ENCODE measurements around the gene PRAC2. TPM values are rescaled to one million over a fixed set of nuclear protein-coding genes. Genes with fewer than 3 reads are reported as not detected.

PRAC2 gene
- total and polyA plus RNA-seq, 2 of the 8 experiments (the other 6 are each of a cell fraction or from before 2014, with no cell fraction given), result not detected

DNA sequence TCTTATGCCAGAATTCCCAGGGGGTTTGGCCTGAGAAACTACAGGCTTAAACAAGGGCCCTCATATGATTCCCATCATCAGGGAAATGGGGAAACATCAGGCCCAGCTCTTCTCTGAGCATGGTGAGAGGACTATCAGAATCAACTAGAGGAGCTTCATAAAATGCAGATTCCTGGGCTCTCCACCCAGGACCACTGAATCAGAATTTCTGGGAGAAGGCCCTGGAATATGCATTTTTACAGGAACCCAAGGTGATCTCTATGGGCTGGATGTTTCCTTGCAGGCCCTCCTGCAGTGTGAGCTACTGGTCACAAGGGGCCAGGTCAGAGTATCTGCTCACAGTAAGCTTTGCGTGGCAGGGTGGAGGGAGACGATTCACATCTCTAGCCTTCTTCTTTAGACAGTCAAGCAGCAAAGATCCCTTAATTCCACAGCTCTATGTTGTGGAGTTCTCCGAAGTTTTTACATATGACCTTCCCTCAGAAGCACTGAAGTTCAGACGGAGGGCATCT, 44.3 kb downstream of the PRAC2 start:
- FAIRE-seq, result no peak
- POLR2A ChIA-PET (ENCODE audit: partially characterized antibody), result interaction anchor here (0.6 to 1.6 kb wide), 5 partner anchors 9 to 910 kb away, joined by 3 to 6 read pairs (median 3); no protein-coding TSS in a partner anchor

More for the DNA sequence above, 44.3 kb downstream of the PRAC2 start:
- no peaks in the 10 kb centered on the region for H3K36me3 ChIP-seq (ENCODE audit: control insufficient read depth in 2 of 4, insufficient read depth in 4 of 4, low read length in 3 of 4)
- no peak overlapping the region for H3K23ac ChIP-seq (ENCODE audit: insufficient read length)
- H3K9ac ChIP-seq (replicated peaks in 1 of 4; ENCODE audit: extremely low read depth in 1 of 4, low read depth in 3 of 4, low read length in 3 of 4), result no peak overlapping the region
- no peaks in the 10 kb centered on the region for H3K23me2 ChIP-seq (ENCODE audit: low read depth, low read length)
- no peaks in the 10 kb centered on the region for H3K79me1 ChIP-seq (ENCODE audit: low read depth, low read length)
- no peak overlapping the region for H2BK20ac ChIP-seq (ENCODE audit: low read length)
- H2BK120ac ChIP-seq (replicated peaks; ENCODE audit: low read depth, low read length), result no peak overlapping the region
- no peak overlapping the region for H3K4me3 ChIP-seq (ENCODE audit: extremely low read depth in 1 of 4, insufficient read depth in 2 of 4, low read depth in 3 of 4, low read length in 4 of 4)
- H4K91ac ChIP-seq (replicated peaks; ENCODE audit: insufficient read length, low read length), result no peak overlapping the region
- H3K79me2 ChIP-seq (ENCODE audit: control insufficient read depth in 1 of 2, insufficient read depth in 2 of 2, low read length in 2 of 2), result no peaks in the 10 kb centered on the region
- TF ChIP-seq CEBPB (IDR thresholded peaks at IDR 0.05; ENCODE audit: low read depth, low read length) (no peak), NRF1 (IDR thresholded peaks at IDR 0.05; ENCODE audit: low read depth, low read length) (no peak), HDAC6 (IDR thresholded peaks at IDR 0.05; ENCODE audit: low read depth, low read length) (no peak), SP1 (IDR thresholded peaks at IDR 0.05; ENCODE audit: low read depth, low read length) (no peak), TCF12 (IDR thresholded peaks at IDR 0.05; ENCODE audit: low read depth, low read length) (no peak), ATF3 (IDR thresholded peaks at IDR 0.05; ENCODE audit: insufficient read depth, low read depth, low read length) (0 out of 2 replicates have a peak, but pooled peaks have one; percentile 28), E2F6 (IDR thresholded peaks at IDR 0.05) (no peak), SIN3A (conservative IDR thresholded peaks at IDR 0.05 in 1 of 2, IDR thresholded peaks at IDR 0.05 in 1 of 2; ENCODE audit: low read depth in 1 of 2, low read length in 2 of 2) (no peak)
- TF ChIP-seq, protein P1, sequence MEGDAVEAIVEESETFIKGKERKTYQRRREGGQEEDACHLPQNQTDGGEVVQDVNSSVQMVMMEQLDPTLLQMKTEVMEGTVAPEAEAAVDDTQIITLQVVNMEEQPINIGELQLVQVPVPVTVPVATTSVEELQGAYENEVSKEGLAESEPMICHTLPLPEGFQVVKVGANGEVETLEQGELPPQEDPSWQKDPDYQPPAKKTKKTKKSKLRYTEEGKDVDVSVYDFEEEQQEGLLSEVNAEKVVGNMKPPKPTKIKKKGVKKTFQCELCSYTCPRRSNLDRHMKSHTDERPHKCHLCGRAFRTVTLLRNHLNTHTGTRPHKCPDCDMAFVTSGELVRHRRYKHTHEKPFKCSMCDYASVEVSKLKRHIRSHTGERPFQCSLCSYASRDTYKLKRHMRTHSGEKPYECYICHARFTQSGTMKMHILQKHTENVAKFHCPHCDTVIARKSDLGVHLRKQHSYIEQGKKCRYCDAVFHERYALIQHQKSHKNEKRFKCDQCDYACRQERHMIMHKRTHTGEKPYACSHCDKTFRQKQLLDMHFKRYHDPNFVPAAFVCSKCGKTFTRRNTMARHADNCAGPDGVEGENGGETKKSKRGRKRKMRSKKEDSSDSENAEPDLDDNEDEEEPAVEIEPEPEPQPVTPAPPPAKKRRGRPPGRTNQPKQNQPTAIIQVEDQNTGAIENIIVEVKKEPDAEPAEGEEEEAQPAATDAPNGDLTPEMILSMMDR (IDR thresholded peaks at IDR 0.05; ENCODE audit: control extremely low read depth in 1 of 3, insufficient read depth in 1 of 3, low read depth in 1 of 3, low read length in 3 of 3), result peak in 1 of 3 experiments; percentile 12; a peak in 1 of 4 replicates
- CTCF ChIA-PET (ENCODE audit: partially characterized antibody), result interaction anchor here (0.6 to 18.8 kb wide), 21 partner anchors 8 to 1895 kb away, joined by 3 to 186 read pairs (median 4); partner anchors contain the start of gene PRAC2
- H3K27me3 ChIP-seq (replicated peaks in 1 of 4; ENCODE audit: control insufficient read depth in 3 of 4, extremely low read depth in 1 of 4, insufficient read depth in 3 of 4, low read length in 3 of 4), result peaks cover under 1 to 4% (median 2%) of the 10 kb centered on the region in 4 experiments; a peak in 5 of 7 replicates
- no peak overlapping the region for H4K5ac ChIP-seq (ENCODE audit: insufficient read length, low read depth, low read length)
- H2AFZ ChIP-seq (ENCODE audit: low read length), result no peak overlapping the region
- no peak overlapping the region for H3K27ac ChIP-seq (ENCODE audit: low read depth, low read length)
- no peak overlapping the region for H4K8ac ChIP-seq (ENCODE audit: extremely low read depth, insufficient read depth, low read length)
- no peak overlapping the region for H2AK5ac ChIP-seq (ENCODE audit: low read depth, low read length)
- WGBS, 2 experiments (ENCODE audit: extremely low coverage in 1 of 2, insufficient coverage in 1 of 2, insufficient read length in 1 of 2, insufficient replicate concordance in 2 of 2, low coverage in 1 of 2, low lambda C conversion rate in 2 of 2, missing lambda C conversion rate in 1 of 2), result 71% methylated on average over 4 of the region's 4 CpGs; no CpG with 5 or more reads in 1 of the 2 experiments
- H3K18ac ChIP-seq (ENCODE audit: extremely low read depth, low read length), result no peak overlapping the region
- H3K4me1 ChIP-seq (replicated peaks in 1 of 4; ENCODE audit: control insufficient read depth in 3 of 4, insufficient read depth in 4 of 4, low read length in 3 of 4), result no peaks in the 10 kb centered on the region
- H4K20me1 ChIP-seq (replicated peaks in 1 of 2; ENCODE audit: control insufficient read depth in 1 of 2, insufficient read depth in 2 of 2, low read length in 2 of 2), result peaks cover 0 to 2% of the 10 kb centered on the region in 2 experiments
- no peak overlapping the region for H2BK12ac ChIP-seq (ENCODE audit: low read depth, low read length)
- no peaks in the 10 kb centered on the region for H3K9me3 ChIP-seq (ENCODE audit: insufficient read depth in 2 of 2, low read depth in 1 of 2, low read length in 1 of 2)
- H3K14ac ChIP-seq (ENCODE audit: insufficient read length), result no peak overlapping the region
- H2BK5ac ChIP-seq (ENCODE audit: low read depth, low read length), result no peak overlapping the region
- no peak overlapping the region for H3K4ac ChIP-seq (replicated peaks; ENCODE audit: insufficient read length, low read depth, low read length)
- DNase-seq (ENCODE audit: low read depth in 1 of 2, low spot score in 2 of 2), result no peak
- H3K4me2 ChIP-seq (ENCODE audit: insufficient read depth in 1 of 2, low read depth in 2 of 2, low read length in 2 of 2), result no peak overlapping the region
- no peak overlapping the region for H2BK15ac ChIP-seq (ENCODE audit: low read length)
- no peak overlapping the region for H3K56ac ChIP-seq (replicated peaks; ENCODE audit: insufficient read length, low read depth, low read length)

Data from H1 (cell line).